ENCODE measurements around the gene AGGF1. TPM values are rescaled to one million over a fixed set of nuclear protein-coding genes. Genes with fewer than 3 reads are reported as not detected.

The AGGF1 gene
- total RNA-seq, 2 donors from 2014 or later = 8.2 to 13.5 TPM

GRCh38 chr5:77083088-77083487 lies 52.9 kb downstream of the AGGF1 start:
- Histone ChIP-seq H3K9me3 (no peaks in the 10 kb centered on the region), H3K27me3 (no peaks in the 10 kb centered on the region), H3K36me3 (replicated peaks in 1 of 2; ENCODE audit: insufficient read depth in 1 of 2, low read depth in 2 of 2) (no peaks in the 10 kb centered on the region), H3K4me1 (peaks cover 22% of the 10 kb centered on the region), H3K4me3 (no peak overlapping the region), H3K27ac (no peak overlapping the region)
- DNase-seq (no peak), ATAC-seq (no peak)
- WGBS, 2 donors = 87 to 93% methylated on average over 6 of the region's 6 CpGs
- TF ChIP-seq POLR2A (IDR thresholded peaks at IDR 0.05) = no peak
- TF ChIP-seq, protein P1, sequence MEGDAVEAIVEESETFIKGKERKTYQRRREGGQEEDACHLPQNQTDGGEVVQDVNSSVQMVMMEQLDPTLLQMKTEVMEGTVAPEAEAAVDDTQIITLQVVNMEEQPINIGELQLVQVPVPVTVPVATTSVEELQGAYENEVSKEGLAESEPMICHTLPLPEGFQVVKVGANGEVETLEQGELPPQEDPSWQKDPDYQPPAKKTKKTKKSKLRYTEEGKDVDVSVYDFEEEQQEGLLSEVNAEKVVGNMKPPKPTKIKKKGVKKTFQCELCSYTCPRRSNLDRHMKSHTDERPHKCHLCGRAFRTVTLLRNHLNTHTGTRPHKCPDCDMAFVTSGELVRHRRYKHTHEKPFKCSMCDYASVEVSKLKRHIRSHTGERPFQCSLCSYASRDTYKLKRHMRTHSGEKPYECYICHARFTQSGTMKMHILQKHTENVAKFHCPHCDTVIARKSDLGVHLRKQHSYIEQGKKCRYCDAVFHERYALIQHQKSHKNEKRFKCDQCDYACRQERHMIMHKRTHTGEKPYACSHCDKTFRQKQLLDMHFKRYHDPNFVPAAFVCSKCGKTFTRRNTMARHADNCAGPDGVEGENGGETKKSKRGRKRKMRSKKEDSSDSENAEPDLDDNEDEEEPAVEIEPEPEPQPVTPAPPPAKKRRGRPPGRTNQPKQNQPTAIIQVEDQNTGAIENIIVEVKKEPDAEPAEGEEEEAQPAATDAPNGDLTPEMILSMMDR (IDR thresholded peaks at IDR 0.05) = no peak
- intact Hi-C loops (cut with DNase I) = no loop called here

- H3K9me3 ChIP-seq = no peaks in the 10 kb centered on the region
- H3K27ac ChIP-seq = peak overlapping the region; percentile 94 to 98 (median 96)
- H3K27me3 ChIP-seq = no peaks in the 10 kb centered on the region
- WGBS, 2 donors = 0 to 2% methylated on average over 6 of the region's 6 CpGs
- H3K4me3 ChIP-seq = peak overlapping the region; percentile 43 to 71
- ATAC-seq (no peak), DNase-seq (no peak)
- intact Hi-C loops (cut with DNase I) = no loop called here
- no peak for TF ChIP-seq POLR2A (IDR thresholded peaks at IDR 0.05)
- TF ChIP-seq, protein P1 (IDR thresholded peaks at IDR 0.05) = no peak
- H3K4me1 ChIP-seq = peaks cover 23% of the 10 kb centered on the region
- H3K36me3 ChIP-seq (replicated peaks in 1 of 2; ENCODE audit: insufficient read depth in 1 of 2, low read depth in 2 of 2) = no peaks in the 10 kb centered on the region
Observed at GRCh38 chr5:77086368-77086688, 56.1 kb downstream of the AGGF1 start.

GRCh38 chr5:77086689-77087483 lies 56.7 kb downstream of the AGGF1 start, which contains the start of gene ZBED3:
Gene ZBED3 (minus strand): TSS chr5:77087285. CDS start chr5:77077878, 9,407 bp downstream.
- peak within 1 kb of the TSS; percentile 94 to 98 (median 96) for H3K27ac ChIP-seq
- H3K4me3 ChIP-seq = peak within 1 kb of the TSS; percentile 43 to 71
- DNase-seq (peak; percentile 83 to 90 (median 88)), ATAC-seq (peak; percentile 90)
- 0 to 1% methylated on average over 23 to 61 of the region's 63 CpGs for WGBS, 2 donors
- no peaks in the 10 kb centered on the region for H3K9me3 ChIP-seq
- intact Hi-C loops (cut with DNase I) = no loop called here
- peaks cover 23% of the 10 kb centered on the region for H3K4me1 ChIP-seq
- TF ChIP-seq, protein P1 (IDR thresholded peaks at IDR 0.05) = peak in 5 of 7 experiments; percentile 9 to 40 (median 27)
- peak; percentile 54 to 72 (median 68) for TF ChIP-seq POLR2A (IDR thresholded peaks at IDR 0.05)
- H3K27me3 ChIP-seq = no peaks in the 10 kb centered on the region
- H3K36me3 ChIP-seq (replicated peaks in 1 of 2; ENCODE audit: insufficient read depth in 1 of 2, low read depth in 2 of 2) = no peaks in the 10 kb centered on the region

DNA sequence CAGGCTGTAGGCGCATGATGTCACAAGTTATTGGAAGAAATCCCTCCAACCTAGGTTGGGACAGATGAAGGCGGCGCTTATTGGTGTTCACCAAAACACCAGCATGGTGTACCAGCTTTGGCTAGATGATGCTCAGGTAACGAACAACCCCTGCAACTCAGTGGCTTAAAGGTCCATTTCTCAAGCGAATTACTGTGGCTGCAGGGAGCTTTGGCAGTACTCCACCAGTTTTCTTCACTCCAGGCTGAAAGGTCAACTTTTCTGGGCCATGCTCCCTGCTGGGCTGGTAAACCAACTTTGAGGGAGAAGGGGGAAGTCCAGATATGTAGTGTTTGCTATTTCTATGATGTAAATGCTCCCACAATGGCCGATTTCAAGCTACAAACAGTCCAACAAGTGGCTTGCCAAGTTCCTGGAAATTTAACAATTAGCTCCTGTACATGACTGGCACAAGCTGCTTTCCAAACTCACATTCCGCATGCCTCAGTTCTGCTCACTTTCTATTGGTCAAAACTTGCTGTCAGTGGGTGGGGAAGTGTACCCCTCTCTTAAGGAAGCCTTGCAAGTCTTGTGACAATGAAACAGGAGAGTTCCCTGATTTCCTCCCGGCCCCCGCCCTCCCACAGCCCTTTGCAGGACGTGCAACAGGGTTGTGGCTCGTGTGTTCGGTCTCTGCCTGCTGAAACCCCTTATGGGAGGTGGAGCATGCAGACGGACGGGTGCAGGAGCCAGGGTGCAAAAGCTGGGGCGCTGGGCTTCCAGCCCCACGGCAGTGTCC lies 57.5 kb downstream of the AGGF1 start:
- H3K9me3 ChIP-seq = no peaks in the 10 kb centered on the region
- DNase-seq (peak; percentile 19 to 58 (median 28)), ATAC-seq (peak; percentile 43)
- 8 to 14% methylated on average over 16 of the region's 16 CpGs for WGBS, 2 donors
- intact Hi-C loops (cut with DNase I) = no loop called here
- peaks cover 23% of the 10 kb centered on the region for H3K4me1 ChIP-seq
- H3K27ac ChIP-seq = peak overlapping the region; percentile 94 to 98 (median 96)
- TF ChIP-seq, protein P1 (IDR thresholded peaks at IDR 0.05) = no peak
- no peak for TF ChIP-seq POLR2A (IDR thresholded peaks at IDR 0.05)
- peak overlapping the region in 1 of 2 donors; percentile 71 for H3K4me3 ChIP-seq
- no peaks in the 10 kb centered on the region for H3K36me3 ChIP-seq (replicated peaks in 1 of 2; ENCODE audit: insufficient read depth in 1 of 2, low read depth in 2 of 2)
- H3K27me3 ChIP-seq = no peaks in the 10 kb centered on the region
